Subcutaneous adipose tissue (tissue), 4 donors: ENCODE measurements around the gene COQ8A. TPM values are rescaled to one million over a fixed set of nuclear protein-coding genes. Genes with fewer than 3 reads are reported as not detected.

Source experiments
- small RNA-seq: library from RNA; depleted of rRNA; stranded (forward); fragments of <200 nt; gene quantifications from one replicate; pipeline ENCODE3, GENCODE V24; 2016
- total RNA-seq, 4 donors: library from RNA; depleted of rRNA; stranded (reverse); fragments of >200 nt; gene quantifications; one replicate each; pipeline ENCODE4 v1.1.0, GENCODE V29; 2016

Gene COQ8A
- total RNA-seq, 4 donors from 2014 or later: 119 to 506 (median 227) TPM

Small RNA genes within 50 kb of the gene (small RNA-seq; reads per million reads assigned to genes)
- not detected for gene AL353689.1

Other genes starting within 250 kb of the COQ8A start
- 10 to 100 TPM; 16.6 to 72.5 (median 28.1) TPM for gene ITPKB, start 201.0 kb upstream of the COQ8A start, total RNA-seq
- 10 to 100 TPM; 14.2 to 37.0 (median 26.5) TPM for gene PSEN2, start 69.7 kb upstream of the COQ8A start, total RNA-seq